HG02623 (cell line): ENCODE data around the gene STX16.

Experiments
- ATAC-seq: cut with Tn5 transposase; IDR thresholded peaks from one replicate; pipeline ENCODE4 v1.9.1; 2021; ENCODE audit warnings: moderate library complexity; ENCODE audit not compliant: unreplicated experiment

STX16 gene

DNA sequence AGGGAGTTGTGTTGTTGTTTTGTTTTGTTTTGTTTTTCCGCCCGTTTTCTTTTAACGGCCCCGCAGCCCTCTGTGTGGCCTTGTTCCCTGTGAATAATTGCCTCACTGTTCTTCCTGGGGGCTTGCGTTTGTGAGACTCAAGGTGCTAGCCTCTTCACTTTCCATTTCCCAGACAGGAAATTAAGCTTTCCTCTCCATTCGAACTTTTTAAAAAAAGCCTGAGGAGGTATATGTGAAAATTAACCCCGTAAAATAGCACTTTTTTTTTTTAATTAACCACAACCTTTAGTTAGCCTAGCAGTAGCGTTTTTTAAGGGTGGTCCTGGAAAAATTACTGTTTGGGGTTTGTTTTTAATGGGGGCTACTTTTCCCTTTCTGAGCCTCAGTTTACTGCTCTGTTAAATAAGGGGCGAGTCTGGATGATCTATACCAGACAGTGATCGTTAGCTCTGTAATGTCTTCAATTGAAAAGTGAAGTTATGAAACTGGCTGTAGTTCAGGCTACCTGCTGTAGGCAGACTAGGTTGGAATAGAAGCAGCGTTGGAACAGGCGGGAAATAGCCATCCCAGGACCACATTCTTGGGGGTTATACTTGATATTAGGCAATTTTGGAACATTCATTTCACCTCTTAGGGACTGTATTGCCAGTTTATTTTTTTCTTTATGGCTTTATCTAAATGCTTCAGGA lies 1.7 kb downstream of the STX16 start:
- no peak for ATAC-seq

DNA sequence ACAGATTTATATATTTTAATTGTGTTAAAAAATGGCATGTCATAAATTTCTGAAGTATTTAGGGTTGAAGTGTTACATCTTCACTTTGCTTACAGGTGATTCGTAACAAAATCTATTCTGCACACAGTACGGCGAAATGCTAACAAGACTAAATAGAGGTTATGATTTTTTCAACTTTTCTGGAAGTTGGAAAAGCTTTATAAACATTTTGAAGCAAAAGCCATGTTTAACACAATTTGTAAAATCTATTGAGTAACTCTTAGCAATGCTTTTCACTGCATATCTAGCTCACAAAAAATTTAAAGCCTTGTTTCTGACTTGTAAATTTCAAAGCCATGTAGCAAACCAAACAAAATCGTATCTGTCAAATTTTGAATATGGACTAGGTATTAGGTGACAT lies 3.3 kb downstream of the STX16 start:
- ATAC-seq = no peak

DNA sequence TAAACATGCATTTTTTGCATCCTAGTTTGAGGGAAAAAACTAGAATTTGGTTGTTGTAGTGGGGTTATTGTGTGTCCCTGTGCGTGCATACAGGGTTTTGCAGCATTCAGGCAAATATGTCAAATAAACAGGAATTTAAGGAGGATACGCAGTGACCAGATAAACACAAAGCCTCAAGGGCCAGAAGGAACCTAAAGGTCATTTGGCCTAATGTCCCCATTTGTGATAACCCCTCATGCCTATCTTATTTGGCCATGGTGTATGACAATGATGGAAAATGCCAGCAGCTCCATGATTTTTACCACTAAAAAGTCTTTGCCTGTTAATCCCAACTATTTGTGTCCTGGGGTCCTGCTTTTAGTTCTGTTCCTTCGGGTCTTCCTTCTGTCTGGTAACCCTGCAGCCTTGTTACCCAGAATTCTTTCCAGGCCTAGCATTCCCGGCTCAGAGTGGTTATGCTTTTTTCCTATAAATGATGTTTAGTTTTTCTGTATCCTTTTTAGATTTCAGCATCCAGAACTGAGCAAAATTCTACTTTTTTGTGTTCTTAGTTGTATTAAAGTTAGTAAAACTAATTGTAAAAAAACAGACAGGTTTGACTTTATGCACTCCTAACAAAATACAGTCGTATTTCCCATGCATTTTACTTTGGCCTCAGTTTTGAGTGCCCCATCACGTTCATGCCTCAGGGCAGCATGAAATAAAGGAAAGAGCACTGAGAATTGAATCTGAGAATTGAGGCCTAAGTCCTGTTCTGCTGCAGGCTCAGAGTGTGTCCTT lies 4.4 kb downstream of the STX16 start:
- ATAC-seq = no peak

DNA sequence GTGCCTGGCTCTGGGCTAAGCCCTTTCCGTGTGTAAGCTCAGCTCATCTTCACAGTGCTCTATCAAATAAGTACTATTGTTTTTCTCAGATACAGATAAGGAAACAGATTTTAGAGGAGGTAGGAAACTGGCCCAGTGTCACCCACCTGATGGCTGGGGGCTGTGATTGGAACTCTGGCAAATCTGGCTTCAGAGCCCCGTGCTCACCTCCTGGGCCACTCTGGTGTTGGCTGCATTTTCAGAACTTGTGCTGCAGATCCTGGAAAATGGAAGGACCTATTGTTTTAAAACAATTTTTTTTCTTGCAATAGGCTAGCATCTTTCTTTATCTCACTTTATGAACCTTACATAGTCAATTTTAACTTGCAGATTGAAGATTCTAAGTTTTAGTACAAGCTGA lies 5.7 kb downstream of the STX16 start:
- ATAC-seq = no peak

DNA sequence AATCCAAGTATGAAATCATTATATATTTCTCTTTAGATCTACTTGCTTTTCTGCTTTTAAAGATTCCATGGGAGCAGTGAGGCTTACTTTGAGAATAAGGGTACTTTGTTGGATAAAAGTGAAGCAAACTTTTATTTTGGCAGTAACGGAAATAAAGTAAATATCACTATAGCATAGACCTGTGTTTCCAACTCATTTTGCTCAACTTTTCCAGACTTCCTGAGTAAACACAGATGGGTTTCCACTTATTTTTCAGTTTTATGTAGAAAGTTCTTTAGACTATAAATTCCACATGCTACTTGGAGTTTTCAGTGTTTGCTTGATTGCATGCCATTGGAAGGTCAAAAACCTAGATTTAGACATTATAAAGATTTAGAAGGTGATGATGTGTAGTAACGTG lies 6.2 kb downstream of the STX16 start:
- no peak for ATAC-seq

DNA sequence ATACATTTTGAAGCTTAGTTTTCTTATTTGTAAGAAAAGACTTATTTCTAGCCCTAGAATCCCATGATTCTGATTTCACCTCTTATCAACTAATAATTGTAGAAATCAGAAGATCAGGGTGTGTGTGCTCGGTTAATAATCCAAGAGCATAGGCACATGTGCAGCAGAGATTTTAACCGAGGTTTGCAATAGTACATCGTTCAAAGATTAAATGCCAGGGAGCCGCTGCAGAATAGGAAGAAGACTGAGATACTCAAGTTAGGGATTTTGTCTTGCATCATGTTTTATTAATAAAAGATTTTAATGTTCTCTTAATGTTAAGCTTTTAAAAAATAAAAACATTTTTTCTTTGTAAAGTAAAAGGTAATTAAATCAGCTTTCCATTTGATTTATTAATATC lies 6.9 kb downstream of the STX16 start:
- no peak for ATAC-seq

DNA sequence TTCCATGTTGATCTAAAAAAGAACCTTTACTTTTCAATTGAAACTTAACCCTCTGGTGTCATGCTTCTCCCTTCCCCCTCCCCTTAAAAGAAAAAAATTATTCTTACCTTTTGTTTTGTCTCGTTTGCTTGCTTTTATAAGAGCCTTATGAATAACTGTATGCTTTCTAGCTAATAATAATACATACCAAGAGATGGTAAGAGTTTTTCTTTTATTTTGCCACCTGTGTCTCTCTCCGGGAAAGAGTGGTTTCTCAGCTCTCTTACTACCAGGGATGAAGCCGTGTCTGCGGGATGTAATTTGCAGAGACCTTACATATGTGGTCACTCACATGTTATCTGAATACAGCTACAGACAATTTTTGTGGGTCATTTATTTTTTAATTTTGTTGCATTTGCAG lies 7.7 kb downstream of the STX16 start:
- no peak for ATAC-seq

DNA sequence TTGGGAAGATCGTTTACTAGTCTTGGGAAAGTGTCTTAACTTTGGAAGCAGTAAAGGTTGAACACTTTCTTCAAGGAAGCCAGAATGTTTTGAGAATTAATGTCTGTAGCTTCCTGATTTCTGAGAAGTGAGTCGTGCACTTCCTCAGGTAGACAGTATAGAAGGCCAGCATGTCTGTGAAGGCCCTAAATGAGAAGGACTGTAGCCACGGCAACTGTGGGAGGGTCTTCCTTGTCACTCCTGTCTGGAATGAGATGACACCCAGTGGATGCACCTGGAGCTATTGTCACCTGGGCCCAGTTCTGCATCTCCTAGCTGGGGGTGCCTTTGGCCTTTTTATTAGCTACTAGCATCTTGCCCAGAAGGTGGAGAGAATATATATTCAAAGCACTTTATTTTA lies 8.8 kb downstream of the STX16 start:
- no peak for ATAC-seq

DNA sequence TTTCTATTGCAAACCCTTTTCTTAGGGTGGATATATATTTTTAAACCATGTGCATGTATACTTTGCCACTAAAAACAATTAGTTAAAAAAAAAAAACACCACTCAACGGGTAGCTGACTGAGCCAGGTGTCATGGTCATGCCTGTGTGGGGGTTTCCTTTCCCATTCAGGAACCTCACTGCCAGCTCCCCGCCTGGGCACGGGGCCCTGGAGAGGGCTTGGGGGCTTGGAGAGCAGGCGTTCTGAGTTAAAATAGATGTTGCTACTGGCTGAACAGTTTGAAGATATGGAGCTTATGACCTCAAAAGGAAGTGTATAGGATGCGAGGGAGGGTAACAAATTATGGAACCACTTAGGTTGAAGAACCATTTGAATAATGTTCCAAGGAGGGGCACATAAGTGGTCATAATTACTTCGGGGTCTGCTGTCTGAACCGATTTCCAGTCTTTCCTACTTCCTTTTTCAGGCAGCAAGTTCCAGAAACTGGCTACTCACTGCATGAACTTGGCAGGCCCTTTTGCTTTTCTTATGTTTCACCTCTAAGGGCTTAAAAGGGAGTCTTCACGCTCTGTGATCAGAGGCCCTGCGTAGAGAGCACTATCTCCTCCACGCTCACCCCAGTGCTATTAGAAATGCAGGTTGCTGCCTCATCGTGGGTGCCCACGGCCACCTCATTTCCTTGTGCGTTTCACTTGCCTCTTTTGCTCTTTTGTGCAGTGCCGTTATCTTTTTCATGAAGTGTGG lies 9.9 kb downstream of the STX16 start:
- ATAC-seq = no peak

DNA sequence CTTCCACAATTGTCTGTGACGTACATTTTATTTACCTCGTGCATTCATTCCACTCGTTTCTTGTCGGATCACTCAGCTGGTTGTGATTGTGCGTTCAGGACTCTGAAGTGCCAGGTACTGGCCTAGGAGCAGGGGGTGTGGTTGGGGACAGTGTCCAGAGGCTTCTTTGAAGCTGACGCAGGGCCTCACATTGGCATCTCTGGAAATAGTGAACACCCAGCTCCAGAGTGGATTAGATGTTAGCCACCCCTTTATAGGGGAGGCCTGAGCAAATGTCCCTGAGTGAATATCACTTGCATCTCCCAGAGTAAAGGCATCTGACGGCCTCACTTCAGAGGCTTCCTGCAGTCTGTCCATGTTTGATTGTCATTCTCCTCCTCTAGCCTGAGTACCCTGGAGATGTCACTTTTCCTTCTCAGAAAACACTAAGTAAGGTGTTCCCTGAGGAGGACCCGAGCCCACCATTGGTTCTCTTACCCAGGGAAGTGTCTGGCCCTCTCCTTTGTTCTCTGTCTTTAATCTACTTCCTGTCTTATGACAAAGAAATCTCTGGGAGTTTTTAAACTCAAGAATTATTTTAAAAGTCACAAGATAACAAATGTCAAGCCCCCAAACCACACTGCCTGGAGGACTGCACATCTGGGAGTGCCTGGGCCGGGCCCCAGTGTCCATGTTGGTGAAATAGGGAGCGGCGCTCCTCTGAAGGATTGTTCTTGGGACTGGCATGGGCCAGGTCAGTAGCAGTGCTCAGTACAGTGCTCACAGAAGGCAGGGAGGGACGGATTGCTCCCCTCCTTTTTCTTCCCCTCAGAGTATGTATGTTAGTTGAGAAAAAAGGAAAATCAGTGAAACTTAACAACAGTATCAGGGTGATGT lies 10.8 kb downstream of the STX16 start:
- ATAC-seq = no peak

DNA sequence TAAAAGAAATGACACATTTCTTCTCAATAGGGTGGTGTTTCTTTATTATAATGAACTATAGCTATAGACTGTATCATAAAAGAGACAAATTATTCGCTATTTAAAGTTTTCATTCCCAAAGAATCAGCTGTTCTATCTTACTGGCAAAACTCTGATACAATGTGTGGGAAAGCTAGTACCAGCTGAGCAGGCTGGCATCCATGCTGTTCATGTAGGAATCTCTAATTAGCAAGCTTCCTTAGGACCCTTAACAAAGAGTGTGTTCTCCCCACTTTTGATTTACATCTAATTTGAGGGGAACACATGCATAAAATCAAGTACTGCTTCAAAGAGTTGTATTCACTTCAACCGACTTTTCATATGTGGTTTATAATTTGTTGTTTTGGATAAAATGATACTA lies 13.2 kb downstream of the STX16 start:
- ATAC-seq = no peak

DNA sequence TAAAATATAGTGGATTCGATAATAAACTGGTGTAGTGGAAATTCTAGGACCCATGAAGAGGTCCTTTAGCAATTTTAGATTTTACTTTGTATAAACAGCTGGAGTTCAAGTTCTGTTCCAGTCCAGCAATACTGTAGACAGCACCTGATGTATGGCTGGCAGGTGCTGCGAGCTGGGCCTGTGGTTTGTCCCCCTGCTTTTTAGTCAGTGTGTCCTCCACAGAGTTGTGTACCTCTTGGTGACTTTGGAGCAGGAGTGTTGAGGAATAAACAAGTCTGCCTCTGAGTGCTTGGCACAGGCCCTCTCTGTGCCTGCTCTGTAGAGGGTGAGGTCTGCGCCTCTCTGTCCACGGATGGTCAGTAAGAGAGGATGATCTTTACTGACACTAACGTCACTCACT lies 13.8 kb downstream of the STX16 start:
- no peak for ATAC-seq

DNA sequence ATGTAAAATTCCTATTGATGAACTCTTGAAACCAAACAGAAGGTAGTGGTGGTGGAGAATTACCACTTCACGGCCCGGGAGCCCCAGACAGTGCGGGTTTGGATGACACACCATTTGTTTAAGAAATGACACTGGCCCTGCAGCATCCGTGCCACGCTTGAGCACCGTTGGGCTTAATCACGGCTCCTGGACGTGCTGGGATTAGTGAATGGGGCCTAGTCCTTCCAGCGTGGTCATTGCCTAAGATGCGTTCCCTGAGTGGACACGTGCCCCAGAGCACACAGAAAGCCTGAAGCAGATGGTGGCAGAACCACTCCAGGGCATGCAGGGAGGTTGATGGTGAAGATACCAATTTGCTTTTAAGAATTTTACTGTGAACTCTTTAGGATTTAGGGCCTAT lies 14.5 kb downstream of the STX16 start:
- no peak for ATAC-seq

DNA sequence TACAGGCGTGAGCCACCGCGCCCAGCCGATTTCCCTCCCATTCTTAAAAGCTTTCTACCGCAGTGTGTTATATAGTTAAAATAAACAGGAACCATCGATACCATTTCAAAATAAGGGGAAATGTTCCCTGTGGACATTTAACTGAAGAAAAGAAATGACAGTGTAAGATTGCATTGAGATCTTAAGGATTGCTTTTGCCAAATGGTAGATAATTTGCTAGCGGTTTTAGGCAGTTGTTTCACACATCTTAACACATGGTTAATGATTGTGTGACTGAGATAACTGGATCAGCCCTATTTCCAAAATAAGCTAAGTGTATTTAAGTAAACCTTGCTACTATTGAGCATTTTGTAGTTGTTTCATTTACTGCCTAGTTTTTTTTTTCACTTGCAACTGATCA lies 15.6 kb downstream of the STX16 start:
- ATAC-seq = no peak

DNA sequence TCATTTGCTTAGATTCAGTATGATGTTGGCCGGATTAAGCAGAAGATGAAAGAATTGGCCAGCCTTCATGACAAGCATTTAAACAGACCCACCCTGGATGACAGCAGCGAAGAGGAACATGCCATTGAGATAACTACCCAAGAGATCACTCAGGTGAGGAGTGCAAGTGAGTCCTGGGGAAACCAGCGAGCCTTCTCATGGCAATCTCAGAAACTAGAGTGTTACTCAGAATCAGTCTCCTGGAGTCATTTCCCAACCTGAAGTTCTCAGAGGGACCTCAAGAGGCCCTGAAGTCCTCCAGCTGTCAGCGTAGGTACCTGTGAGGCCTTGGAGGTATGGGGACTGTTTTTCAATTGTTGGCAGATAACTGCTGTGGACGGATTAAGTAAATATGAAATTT lies 16.9 kb downstream of the STX16 start:
- no peak for ATAC-seq

DNA sequence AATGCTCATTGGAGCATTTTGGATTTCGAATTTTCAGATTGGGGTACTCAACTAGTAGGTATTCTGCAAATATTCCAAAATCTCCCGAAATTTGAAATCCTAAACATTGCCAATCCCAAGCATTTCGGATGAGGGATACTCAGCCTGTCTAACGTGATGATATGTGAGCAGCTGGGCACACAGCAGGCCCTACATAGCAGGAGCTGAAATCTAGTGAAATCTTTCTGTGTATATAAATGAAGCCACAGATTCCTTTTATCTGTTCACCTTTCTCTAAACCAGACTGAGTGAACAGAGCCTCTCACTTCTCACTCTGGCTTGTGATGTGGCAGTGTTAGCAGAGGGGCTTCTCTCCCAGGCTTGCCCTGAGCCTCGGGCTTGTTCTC lies 17.8 kb downstream of the STX16 start:
- no peak for ATAC-seq

DNA sequence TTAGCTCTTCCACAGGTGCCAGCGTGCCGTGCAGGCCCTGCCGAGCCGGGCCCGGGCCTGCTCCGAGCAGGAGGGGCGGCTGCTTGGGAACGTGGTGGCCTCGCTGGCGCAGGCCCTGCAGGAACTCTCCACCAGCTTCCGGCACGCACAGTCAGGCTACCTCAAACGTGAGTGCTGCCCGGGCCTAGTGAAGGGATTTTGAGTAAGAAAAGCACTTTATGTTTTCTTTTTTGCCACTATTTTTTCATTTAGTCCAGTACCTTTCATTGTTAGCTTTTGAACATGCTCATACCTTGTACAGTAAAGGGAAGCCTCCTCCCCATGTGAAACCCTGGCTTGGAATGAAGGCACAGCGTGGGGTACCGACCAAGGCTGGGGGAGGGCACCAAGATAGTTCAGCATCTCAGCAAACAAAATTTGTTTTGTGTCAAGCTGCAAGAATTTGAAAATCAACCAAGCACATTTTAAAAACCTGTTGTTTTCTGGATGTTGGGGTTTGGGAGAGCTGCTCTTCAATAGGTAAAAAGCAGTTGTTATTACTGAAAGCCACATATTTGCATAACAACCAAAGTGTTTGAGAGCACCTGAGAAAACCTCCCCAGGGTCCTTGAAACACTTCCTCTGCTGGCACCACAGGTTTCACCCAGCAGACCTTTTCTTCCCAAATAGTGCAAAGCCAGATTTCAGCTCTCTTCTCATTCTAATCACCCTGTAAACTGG lies 18.4 kb downstream of the STX16 start:
- peak; percentile 77 for ATAC-seq

DNA sequence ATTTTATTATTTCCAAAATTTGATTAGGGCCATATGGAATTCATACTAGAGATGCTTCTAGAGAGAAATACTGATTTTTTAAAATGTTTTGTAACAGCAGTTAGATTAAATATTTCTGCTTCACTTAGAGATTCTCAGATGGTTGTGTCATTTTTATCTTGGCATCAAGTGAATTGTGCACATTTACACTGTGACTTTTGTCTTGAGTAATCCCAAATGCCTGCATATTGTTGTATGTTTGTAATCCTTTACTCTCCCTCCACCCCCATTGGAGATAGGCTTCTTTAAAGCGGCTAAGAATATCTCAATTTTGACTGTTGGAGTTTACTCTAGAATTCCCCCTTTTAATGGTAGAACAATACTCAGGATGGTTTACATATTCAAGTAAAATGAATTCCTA lies 19.0 kb downstream of the STX16 start:
- no peak for ATAC-seq

DNA sequence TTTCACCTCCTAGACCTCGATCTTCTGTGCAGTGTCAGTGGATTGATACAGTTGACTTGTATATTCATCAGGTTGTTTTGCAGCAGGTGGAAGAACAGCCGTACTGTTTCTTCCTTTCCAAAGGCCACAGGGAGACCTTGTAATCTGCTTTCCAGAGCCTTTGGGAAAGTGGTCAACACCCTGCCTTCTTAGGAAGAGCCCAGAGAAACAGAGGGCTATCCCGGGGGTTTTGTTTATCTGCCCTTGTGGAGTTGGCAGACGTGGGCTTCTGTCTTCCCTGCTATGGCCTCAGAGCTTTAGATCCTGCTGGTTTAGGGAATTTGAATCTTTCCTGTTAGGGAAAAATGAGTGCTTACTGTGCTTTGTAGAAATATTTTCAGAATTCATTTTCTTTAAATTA lies 19.6 kb downstream of the STX16 start:
- no peak for ATAC-seq

DNA sequence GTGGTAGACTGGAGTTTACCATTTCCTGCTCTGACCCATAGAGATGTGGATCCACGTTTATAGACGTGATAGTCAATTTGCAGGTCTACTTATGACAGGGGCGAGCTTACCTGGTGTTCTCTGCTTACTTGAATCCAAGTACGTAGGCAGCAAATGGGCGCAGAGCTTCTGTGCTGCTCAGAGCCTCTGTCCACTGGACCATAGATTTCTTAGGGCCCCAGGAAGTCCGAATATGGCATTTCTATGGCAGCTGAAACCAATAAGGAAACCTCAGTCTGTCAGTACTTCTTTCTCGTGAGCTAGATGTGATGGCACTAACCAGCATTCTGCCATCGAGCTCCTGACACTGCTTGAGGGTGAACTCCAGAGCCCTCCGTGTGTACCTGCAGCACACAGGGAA lies 22.0 kb downstream of the STX16 start:
- no peak for ATAC-seq
